HG03097 (cell line): Measurements from ENCODE around the gene RUVBL2.

Experiments used
- ATAC-seq: cut with Tn5 transposase; IDR thresholded peaks from one replicate; pipeline ENCODE4 v1.9.1; 2021; ENCODE audit not compliant: unreplicated experiment, low FRiP score

Gene RUVBL2

GRCh38 chr19:48993175-48994034 is at the start of gene RUVBL2, which contains the start of gene GYS1:
TSS of gene RUVBL2 (plus strand) at chr19:48993887. CDS start at chr19:48993912, 25 bp downstream.
TSS of gene GYS1 (minus strand) at chr19:48993309. CDS start at chr19:48993112, 197 bp downstream.
- ATAC-seq = peak; percentile 85

- no peak for ATAC-seq
These were observed 48.3 kb upstream of the RUVBL2 start for GRCh38 chr19:48945415-48945814.

DNA sequence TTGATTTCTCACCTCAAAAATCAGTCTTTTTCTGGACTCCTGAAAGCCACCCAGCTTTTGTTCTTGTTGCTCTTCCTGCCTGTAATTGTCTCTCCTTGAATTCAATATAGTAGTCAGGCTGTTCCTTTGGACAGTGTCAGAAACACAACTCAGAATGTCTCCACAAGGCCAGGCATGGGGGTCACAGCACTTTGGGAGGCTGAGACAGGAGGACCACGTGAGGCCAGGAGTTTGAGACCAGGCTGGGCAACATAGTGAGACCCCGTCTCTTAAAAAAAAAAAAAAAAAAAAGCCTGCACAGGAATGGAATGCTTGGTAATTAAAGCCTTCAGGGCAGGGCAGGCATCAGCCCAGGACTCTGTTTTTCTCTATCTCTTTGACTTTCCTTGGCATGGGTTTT is 47.9 kb upstream of the RUVBL2 start:
- no peak for ATAC-seq

DNA sequence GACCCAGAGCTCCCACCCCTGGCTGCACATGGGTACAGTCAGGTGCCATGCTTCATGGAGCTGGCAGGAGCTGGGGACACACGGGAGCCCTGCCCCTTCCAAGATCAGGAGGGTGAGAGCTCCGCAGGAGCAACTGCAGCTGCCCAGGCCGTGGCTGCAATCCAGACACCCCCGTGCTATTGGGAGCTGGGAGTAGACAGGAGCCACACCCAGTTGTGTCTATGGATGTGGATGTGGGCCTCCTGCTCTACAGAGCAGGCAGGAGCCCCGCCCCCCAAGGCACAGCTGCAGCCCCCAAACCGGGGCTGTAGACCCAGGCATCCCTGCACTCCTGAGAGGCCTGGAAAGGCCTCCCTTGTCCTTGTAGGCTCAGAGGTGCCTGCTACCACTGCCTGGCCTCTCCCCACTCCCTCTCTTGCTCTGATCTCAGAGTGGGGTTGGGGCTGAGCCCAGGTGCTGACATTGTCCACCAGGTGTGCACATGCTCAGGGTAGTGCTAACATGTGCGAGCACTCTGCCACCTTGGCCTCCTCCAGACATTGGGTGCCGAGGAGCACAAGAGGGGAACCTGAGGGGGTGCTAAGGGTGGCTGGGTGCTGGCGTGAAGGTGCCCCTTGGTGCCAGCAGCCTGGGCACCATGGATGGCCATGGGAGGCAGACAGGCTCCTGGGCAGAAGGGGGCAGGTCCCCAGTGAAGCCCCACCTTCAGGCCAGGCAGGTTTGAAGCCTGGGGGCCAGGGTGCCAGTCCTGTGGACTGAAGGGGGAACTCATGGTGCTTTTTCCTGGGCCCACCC is 47.0 kb upstream of the RUVBL2 start:
- ATAC-seq = no peak

DNA sequence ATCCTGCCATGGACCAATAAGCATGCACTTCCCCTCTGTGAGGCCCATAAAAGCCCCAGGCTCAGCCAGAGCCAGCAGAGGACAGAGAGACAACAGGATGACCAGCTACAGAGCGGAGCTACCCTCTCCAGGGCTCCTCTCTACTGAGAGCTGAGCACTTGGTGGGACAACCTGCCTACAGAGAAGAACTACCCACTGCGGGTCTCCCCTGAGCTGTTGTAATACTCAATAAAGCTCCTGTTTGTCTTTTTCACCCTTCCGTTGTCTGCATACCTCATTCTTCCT is 46.5 kb upstream of the RUVBL2 start:
- no peak for ATAC-seq

DNA sequence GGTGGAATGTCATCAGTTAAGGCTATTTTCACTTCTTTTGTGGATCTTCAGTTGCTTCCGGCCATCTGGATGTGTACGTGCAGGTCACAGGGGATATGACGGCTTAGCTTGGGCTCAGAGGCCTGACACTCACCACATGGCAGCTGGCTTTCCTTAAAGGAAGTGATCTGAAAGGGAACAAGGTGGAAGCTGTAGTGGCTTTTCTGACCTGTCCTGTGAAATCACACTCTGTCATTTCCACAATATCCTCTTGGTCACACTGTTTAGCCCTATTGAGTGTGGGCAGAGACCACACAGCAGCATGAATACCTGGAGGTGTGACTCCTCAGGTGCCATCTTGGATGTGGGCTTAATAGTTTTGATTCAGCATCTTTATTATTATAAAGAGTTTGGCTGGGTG is 43.5 kb upstream of the RUVBL2 start:
- no peak for ATAC-seq

DNA sequence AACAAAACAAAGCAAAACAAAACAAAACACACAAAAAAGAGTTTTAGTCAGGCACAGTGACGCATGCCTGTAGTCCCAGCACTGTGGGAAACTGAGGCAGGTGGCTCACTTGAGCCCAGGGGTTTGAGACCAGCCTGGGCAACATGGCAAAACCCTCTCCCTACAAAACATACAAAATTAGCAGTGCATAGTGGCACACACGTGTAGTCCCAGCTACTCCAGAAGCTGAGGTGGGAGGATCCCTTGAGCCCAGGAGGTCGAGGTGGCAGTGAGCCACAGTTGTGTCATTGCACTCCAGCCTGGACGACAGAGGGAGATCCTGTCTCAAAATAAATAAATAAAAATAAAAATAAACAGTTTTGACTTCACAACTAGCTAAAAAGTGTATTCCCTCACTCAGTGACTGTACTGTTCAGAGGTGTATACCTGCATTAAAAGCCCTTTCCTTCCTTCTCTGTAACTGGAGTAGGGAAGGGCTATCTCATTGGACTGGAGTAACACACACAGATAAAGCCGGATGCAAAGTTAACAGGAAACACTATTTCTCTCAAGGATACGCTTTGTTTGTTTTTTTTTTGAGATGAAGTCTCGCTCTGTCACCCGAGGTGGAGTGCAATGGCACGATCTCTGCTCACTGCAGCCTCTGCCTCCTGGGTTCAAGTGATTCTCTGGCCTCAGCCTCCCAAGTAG is 42.7 kb upstream of the RUVBL2 start:
- ATAC-seq = no peak

DNA sequence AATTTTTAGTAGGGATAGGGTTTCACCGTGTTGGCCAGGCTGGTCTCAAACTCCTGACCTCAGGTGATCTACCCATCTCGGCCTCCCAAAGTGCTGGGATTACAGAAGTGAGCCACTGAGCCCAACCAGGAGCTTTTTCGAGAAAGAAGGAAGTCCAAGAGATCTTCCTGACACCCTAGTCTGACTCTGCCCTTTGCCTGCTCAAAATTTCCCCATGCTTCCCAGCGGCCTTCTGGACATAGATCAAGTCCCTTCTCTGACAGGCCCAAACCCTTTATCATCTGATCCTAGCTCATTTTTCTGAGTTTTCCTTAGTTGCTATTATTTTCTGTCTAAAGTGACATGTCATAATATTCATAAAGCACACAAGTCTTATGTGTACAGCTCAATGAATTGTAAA is 40.5 kb upstream of the RUVBL2 start:
- ATAC-seq = no peak

GRCh38 chr19:48953990-48954594 is 39.6 kb upstream of the RUVBL2 start:
- no peak for ATAC-seq

DNA sequence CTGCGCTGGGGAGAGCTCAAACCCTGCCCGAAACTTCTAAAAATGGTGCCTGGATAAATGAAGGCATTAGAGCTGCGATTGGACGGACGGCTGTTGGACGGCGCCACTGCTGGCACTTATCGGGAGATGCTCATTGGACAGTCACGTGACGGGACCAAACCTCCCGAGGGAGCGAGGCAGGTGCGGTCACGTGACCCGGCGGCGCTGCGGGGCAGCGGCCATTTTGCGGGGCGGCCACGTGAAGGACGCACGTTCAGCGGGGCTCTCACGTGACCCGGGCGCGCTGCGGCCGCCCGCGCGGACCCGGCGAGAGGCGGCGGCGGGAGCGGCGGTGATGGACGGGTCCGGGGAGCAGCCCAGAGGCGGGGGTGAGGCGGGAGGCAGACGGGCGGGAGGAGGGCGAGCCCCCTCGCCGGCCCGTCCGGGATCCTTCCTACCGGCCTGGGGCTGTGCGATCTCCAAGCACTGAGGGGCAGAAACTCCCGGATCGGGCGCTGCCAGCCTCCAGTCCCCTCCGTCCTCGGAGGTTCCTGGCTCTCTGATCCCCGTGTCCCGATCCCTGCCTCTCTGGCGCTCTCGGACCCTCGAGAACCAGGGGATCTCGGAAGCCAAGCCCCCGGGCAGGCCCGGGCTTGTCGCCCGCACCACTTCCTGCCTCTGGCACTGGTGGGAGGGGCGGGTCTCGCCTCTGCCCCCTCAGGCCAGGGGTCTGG is 38.9 kb upstream of the RUVBL2 start, which contains the start of gene BAX:
Gene BAX (plus strand): TSS at position 281 of the 713 bp plus-strand sequence. CDS start 54 bp downstream, at position 335.
- ATAC-seq = peak; percentile 79

GRCh38 chr19:48955308-48955958 is 38.3 kb upstream of the RUVBL2 start:
- ATAC-seq = no peak

GRCh38 chr19:48958006-48958405 is 35.7 kb upstream of the RUVBL2 start:
- no peak for ATAC-seq

- no peak for ATAC-seq
These were observed 34.1 kb upstream of the RUVBL2 start for GRCh38 chr19:48959341-48960239.

GRCh38 chr19:48961051-48961649 is 32.5 kb upstream of the RUVBL2 start:
- no peak for ATAC-seq

GRCh38 chr19:48961673-48962028 is 32.0 kb upstream of the RUVBL2 start:
- no peak for ATAC-seq

DNA sequence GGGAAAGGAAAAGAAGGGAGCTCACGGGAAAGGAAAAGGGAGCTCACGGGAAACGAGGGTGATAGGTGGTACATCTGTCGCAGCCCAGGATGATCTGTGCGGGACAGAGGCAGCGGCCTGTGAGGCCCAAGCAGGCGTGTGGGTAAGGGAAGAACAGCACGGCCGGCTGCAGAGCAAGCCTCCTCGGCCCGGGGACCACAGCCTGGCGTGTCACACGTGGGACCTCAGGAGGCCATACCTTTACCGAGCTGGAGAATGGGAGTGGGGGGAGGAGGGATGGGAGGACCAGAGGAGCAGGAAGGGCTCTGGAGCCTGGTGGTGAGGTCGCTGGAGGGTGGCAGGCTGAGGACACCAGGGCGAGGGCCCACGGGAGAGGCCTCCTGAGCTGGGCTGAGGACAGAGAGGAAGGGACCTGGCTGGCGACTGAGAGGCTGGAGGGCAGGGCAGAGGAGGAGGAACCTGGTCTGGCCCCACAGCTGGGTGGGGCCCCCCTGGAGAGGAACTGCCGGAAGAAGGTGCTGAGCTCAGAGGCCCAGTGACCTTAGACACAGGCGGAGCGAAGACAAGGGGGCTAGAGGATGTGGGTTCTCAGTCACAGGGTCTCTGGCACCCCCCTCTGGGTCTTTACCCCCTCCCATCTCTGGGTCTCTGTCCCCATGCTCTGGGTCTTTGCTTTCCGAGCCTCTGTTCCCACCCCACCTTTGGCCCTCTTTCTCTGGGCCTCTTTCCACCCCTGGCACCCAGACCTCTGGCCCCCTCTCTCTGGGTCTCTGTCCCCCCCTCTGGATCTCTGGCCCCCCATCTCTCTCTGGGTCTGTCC is 31.4 kb upstream of the RUVBL2 start:
- ATAC-seq = no peak

DNA sequence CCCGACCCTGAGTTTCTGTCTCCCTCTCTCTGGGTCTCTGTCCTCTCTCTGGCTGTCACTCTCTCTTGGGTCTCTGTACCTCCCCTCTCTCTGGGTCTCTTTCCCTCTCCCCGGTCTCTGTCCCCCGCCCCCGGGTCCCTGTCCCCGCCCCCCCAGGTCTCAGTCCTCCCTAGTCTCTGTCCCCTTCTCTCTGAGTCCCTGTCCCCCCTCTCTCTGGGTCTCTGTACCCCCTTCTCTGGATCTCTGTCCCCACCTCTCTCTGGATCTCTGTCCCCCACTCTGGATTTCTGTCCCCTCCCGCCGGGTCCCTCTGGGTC is 30.9 kb upstream of the RUVBL2 start:
- no peak for ATAC-seq
